ENCODE data around the gene POU3F4. TPM values are rescaled to one million over a fixed set of nuclear protein-coding genes. Genes with fewer than 3 reads are reported as not detected.

POU3F4 gene
- total RNA-seq, 2 experiments from 2014 or later, result not detected

GRCh38 chrX:83504721-83505479 is 3.2 kb upstream of the POU3F4 start:
- no peaks in the 10 kb centered on the region for H3K4me1 ChIP-seq (ENCODE audit: insufficient read depth, low read length, poor library complexity, severe bottlenecking)
- H3K4me3 ChIP-seq (ENCODE audit: low read depth, low read length, poor library complexity, severe bottlenecking), result no peak overlapping the region
- H4K20me1 ChIP-seq (ENCODE audit: insufficient read depth, low read length), result no peaks in the 10 kb centered on the region
- ChIA-PET POLR2A (no interaction called here), CTCF (ENCODE audit: unreplicated experiment) (no interaction called here)
- intact Hi-C loops (cut with micrococcal nuclease; ENCODE audit: unreplicated experiment), result no loop called here
- H3K4me2 ChIP-seq (ENCODE audit: low read length), result no peak overlapping the region
- no peak for DNase-seq (ENCODE audit: low spot score)
- BruUV-seq (replicated peaks), result no TSS peak
- no peaks in the 10 kb centered on the region for H3K36me3 ChIP-seq (ENCODE audit: insufficient read depth, low read length)
- H3K9me2 ChIP-seq (ENCODE audit: insufficient read depth, low read length), result no peaks in the 10 kb centered on the region
- no peak overlapping the region for H3K27ac ChIP-seq (ENCODE audit: low read depth, low read length, poor library complexity, severe bottlenecking)
- no peaks in the 10 kb centered on the region for H3K9me3 ChIP-seq (ENCODE audit: low read length)
- TF ChIP-seq EZH2phosphoT487 (IDR thresholded peaks at IDR 0.05; ENCODE audit: borderline replicate concordance, low read depth, low read length) (no peak), CTCF (conservative IDR thresholded peaks at IDR 0.05; ENCODE audit: low read length) (no peak)
- no peak overlapping the region for H2AFZ ChIP-seq (ENCODE audit: low read length)
- H3K79me2 ChIP-seq (ENCODE audit: insufficient read depth, low read depth, low read length), result no peaks in the 10 kb centered on the region

- no peak overlapping the region for H3K4me2 ChIP-seq (ENCODE audit: low read length)
- no peaks in the 10 kb centered on the region for H4K20me1 ChIP-seq (ENCODE audit: insufficient read depth, low read length)
- TF ChIP-seq EZH2phosphoT487 (IDR thresholded peaks at IDR 0.05; ENCODE audit: borderline replicate concordance, low read depth, low read length) (no peak), CTCF (conservative IDR thresholded peaks at IDR 0.05; ENCODE audit: low read length) (no peak)
- ChIA-PET POLR2A (no interaction called here), CTCF (ENCODE audit: unreplicated experiment) (no interaction called here)
- H3K9me3 ChIP-seq (ENCODE audit: low read length), result no peaks in the 10 kb centered on the region
- no TSS peak for BruUV-seq (replicated peaks)
- no peaks in the 10 kb centered on the region for H3K36me3 ChIP-seq (ENCODE audit: insufficient read depth, low read length)
- intact Hi-C loops (cut with micrococcal nuclease; ENCODE audit: unreplicated experiment), result no loop called here
- H3K79me2 ChIP-seq (ENCODE audit: insufficient read depth, low read depth, low read length), result no peaks in the 10 kb centered on the region
- H2AFZ ChIP-seq (ENCODE audit: low read length), result no peak overlapping the region
- no peaks in the 10 kb centered on the region for H3K4me1 ChIP-seq (ENCODE audit: insufficient read depth, low read length, poor library complexity, severe bottlenecking)
- no peaks in the 10 kb centered on the region for H3K9me2 ChIP-seq (ENCODE audit: insufficient read depth, low read length)
- DNase-seq (ENCODE audit: low spot score), result no peak
- no peak overlapping the region for H3K27ac ChIP-seq (ENCODE audit: low read depth, low read length, poor library complexity, severe bottlenecking)
- H3K4me3 ChIP-seq (ENCODE audit: low read depth, low read length, poor library complexity, severe bottlenecking), result no peak overlapping the region
Measured at GRCh38 chrX:83508526-83509253, 600 bp downstream of the POU3F4 start.
